GM15510 (cell line): ENCODE measurements around the gene IGFLR1.

ENCODE experiments used
- POLR2A ChIP-seq: IDR thresholded peaks from 3 replicates; pipeline ENCODE4 v1.6.1; 2011; ENCODE audit warnings: borderline replicate concordance; ENCODE audit not compliant: insufficient read length; ENCODE audit errors: extremely low read depth

Gene IGFLR1

GRCh38 chr19:35768082-35768421 is 25.8 kb upstream of the IGFLR1 start:
- TF ChIP-seq POLR2A: no peak

- no peak for TF ChIP-seq POLR2A
These were observed 25.2 kb upstream of the IGFLR1 start for GRCh38 chr19:35767288-35768081.

- no peak for TF ChIP-seq POLR2A
These were observed 24.4 kb upstream of the IGFLR1 start for GRCh38 chr19:35766571-35767104.

GRCh38 chr19:35764432-35765315 is 22.4 kb upstream of the IGFLR1 start:
- TF ChIP-seq POLR2A: no peak

- TF ChIP-seq POLR2A: no peak
These were observed 18.6 kb upstream of the IGFLR1 start for GRCh38 chr19:35760711-35761349.

- no peak for TF ChIP-seq POLR2A
These were observed 17.4 kb upstream of the IGFLR1 start for GRCh38 chr19:35759697-35760096.

GRCh38 chr19:35757749-35758608 is 15.7 kb upstream of the IGFLR1 start, which contains the start of gene PROSER3:
Gene PROSER3, plus strand, starts transcription at chr19:35758176. Its CDS starts 40 bp downstream, at chr19:35758216.
- peak; percentile 80 for TF ChIP-seq POLR2A

- TF ChIP-seq POLR2A: no peak
These were observed 15.0 kb upstream of the IGFLR1 start for GRCh38 chr19:35757231-35757748.

- TF ChIP-seq POLR2A: no peak
These were observed 14.4 kb upstream of the IGFLR1 start, which contains the start of gene HSPB6 for GRCh38 chr19:35756377-35757230. Gene HSPB6, minus strand, starts transcription at chr19:35757029. Its CDS starts 21 bp downstream, at chr19:35757008.

GRCh38 chr19:35755550-35756376 is 13.5 kb upstream of the IGFLR1 start:
- TF ChIP-seq POLR2A: no peak

GRCh38 chr19:35755131-35755549 is 12.9 kb upstream of the IGFLR1 start:
- no peak for TF ChIP-seq POLR2A
